PFSK-1 (cell line): ENCODE measurements around the gene CHMP6.

ENCODE experiments used
- FOXP2 ChIP-seq: optimal IDR thresholded peaks from 2 replicates; pipeline ENCODE3; 2011; ENCODE audit warnings: borderline replicate concordance, control low read depth, inconsistent platforms; ENCODE audit not compliant: insufficient read depth; ENCODE audit errors: extremely low read length, extremely low read depth
- POLR2AphosphoS5 ChIP-seq: IDR thresholded peaks from 2 replicates; pipeline ENCODE4 v1.6.1; 2012; ENCODE audit warnings: low read depth, mild to moderate bottlenecking, control low read depth, low read length, moderate library complexity
- SIN3A ChIP-seq: IDR thresholded peaks from 2 replicates; pipeline ENCODE4 v1.6.1; 2012; ENCODE audit warnings: mild to moderate bottlenecking, low read length, moderate library complexity, borderline replicate concordance; ENCODE audit not compliant: insufficient read depth
- TAF1 ChIP-seq: IDR thresholded peaks from 2 replicates; pipeline ENCODE4 v1.6.1; 2012; ENCODE audit warnings: low read length, control low read depth, borderline replicate concordance; ENCODE audit not compliant: insufficient read depth
- TF ChIP-seq, protein P1 (sequence below), 2 experiments: IDR thresholded peaks; 2 replicates each; pipeline versions ENCODE4 v1.6.1 to v1.8.0; 2011 to 2012; ENCODE audit warnings: low read depth in 2 of 2, low read length in 2 of 2, control low read depth in 1 of 2, inconsistent platforms in 1 of 2, mild to moderate bottlenecking in 1 of 2, moderate library complexity in 1 of 2; ENCODE audit not compliant: insufficient read depth in 1 of 2

CHMP6 gene

GRCh38 chr17:80999536-81000333, 8.1 kb downstream of the CHMP6 start:
- TF ChIP-seq, protein P1, sequence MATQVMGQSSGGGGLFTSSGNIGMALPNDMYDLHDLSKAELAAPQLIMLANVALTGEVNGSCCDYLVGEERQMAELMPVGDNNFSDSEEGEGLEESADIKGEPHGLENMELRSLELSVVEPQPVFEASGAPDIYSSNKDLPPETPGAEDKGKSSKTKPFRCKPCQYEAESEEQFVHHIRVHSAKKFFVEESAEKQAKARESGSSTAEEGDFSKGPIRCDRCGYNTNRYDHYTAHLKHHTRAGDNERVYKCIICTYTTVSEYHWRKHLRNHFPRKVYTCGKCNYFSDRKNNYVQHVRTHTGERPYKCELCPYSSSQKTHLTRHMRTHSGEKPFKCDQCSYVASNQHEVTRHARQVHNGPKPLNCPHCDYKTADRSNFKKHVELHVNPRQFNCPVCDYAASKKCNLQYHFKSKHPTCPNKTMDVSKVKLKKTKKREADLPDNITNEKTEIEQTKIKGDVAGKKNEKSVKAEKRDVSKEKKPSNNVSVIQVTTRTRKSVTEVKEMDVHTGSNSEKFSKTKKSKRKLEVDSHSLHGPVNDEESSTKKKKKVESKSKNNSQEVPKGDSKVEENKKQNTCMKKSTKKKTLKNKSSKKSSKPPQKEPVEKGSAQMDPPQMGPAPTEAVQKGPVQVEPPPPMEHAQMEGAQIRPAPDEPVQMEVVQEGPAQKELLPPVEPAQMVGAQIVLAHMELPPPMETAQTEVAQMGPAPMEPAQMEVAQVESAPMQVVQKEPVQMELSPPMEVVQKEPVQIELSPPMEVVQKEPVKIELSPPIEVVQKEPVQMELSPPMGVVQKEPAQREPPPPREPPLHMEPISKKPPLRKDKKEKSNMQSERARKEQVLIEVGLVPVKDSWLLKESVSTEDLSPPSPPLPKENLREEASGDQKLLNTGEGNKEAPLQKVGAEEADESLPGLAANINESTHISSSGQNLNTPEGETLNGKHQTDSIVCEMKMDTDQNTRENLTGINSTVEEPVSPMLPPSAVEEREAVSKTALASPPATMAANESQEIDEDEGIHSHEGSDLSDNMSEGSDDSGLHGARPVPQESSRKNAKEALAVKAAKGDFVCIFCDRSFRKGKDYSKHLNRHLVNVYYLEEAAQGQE (IDR thresholded peaks at IDR 0.05; ENCODE audit: insufficient read depth in 1 of 2, low read depth in 2 of 2, low read length in 2 of 2), result no peak
- TF ChIP-seq FOXP2 (no peak), TAF1 (no peak), POLR2AphosphoS5 (no peak), SIN3A (no peak)

DNA sequence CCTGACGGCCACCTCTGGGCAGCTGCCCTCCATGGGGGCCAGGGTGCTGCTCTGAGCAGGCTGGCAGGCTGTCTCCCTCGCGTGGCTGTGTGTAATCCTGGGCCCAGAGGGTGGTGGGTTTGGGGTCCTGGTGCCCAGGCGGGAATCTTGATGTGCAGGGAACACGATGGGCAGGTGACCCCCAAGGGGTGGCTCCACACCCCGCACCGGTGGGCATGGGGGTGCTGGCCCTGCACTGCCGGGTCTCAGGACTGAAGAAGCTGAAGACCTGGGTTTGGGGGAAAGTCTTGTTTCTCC, 8.6 kb downstream of the CHMP6 start:
- TF ChIP-seq, protein P1 (IDR thresholded peaks at IDR 0.05; ENCODE audit: insufficient read depth in 1 of 2, low read depth in 2 of 2, low read length in 2 of 2), result no peak
- TF ChIP-seq TAF1, result no peak
- no peak for TF ChIP-seq FOXP2
- TF ChIP-seq POLR2AphosphoS5, result no peak
- no peak for TF ChIP-seq SIN3A

DNA sequence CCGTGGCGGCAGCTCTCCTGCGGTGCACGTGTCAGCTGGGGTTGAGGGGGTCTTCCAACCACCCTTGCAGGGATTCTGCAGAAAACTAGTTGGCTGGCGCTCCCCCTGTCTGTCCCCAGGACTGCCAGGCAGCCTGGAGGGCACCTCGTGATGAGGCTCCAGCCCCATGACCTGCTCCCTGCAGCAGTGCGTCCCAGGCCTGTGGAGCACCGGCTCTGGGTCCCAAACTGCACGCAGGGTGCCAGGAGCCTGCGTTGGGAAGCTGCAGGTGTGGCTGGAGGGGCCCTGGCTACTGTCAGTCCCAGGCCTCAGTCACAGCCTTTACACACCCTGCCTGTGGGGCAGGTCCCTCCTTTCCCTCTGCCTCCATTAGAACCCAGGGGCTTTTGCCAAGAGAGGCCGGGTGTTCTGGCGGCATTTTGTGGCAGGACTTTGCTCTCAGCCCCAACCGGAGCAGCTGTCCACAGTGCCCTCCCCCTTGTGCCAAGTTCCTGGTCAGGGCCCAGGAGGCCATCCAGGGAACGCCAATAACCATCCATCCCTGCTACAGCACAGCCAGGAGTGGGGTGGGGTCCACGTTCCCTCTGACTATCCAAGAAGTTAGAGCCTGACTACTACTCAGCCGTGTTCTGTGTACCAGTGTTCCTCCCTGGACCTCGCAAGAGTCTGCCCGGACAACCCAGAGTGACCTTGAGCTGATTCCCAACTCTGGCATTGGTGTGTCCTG, 9.2 kb downstream of the CHMP6 start:
- TF ChIP-seq POLR2AphosphoS5 (no peak), SIN3A (no peak), TAF1 (no peak), FOXP2 (no peak)
- TF ChIP-seq, protein P1 (IDR thresholded peaks at IDR 0.05; ENCODE audit: insufficient read depth in 1 of 2, low read depth in 2 of 2, low read length in 2 of 2), result no peak

GRCh38 chr17:81002013-81002384, 10.4 kb downstream of the CHMP6 start:
- no peak for TF ChIP-seq FOXP2
- TF ChIP-seq, protein P1 (IDR thresholded peaks at IDR 0.05; ENCODE audit: insufficient read depth in 1 of 2, low read depth in 2 of 2, low read length in 2 of 2), result no peak
- TF ChIP-seq TAF1, result no peak
- no peak for TF ChIP-seq POLR2AphosphoS5
- TF ChIP-seq SIN3A, result no peak
